ENCODE results near the gene PRDM8.

The PRDM8 gene

DNA sequence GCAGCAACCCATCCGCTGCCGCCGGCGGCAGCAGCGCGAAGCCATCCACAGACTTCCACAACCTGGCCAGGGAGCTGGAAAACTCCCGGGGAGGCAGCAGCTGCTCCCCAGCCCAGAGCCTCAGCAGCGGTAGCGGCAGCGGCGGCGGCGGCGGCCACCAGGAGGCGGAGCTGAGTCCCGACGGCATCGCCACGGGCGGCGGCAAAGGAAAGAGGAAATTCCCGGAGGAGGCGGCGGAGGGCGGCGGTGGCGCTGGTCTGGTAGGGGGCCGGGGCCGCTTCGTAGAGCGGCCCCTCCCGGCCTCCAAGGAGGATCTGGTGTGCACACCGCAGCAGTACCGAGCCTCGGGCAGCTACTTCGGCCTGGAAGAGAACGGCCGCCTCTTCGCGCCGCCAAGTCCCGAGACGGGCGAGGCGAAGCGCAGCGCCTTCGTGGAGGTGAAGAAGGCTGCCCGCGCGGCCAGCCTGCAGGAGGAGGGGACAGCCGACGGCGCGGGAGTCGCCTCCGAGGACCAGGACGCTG is 4.9 kb downstream of the PRDM8 start:
- Histone ChIP-seq H3K4me2 (ENCODE audit: low read length) (no peak overlapping the region), H3K36me3 (replicated peaks; ENCODE audit: low read depth, low read length) (no peaks in the 10 kb centered on the region), H3K27me3 (ENCODE audit: low read depth, low read length) (no peaks in the 10 kb centered on the region), H3K9ac (ENCODE audit: low read length) (no peak overlapping the region), H2AFZ (ENCODE audit: low read depth, low read length) (no peak overlapping the region), H3K79me2 (ENCODE audit: low read length) (no peaks in the 10 kb centered on the region), H3K9me3 (ENCODE audit: insufficient read depth, low read length) (no peaks in the 10 kb centered on the region), H3K27ac (ENCODE audit: low read length) (no peak overlapping the region), H3K4me1 (ENCODE audit: low read length) (no peaks in the 10 kb centered on the region), H4K20me1 (ENCODE audit: insufficient read depth, low read length) (no peaks in the 10 kb centered on the region), H3K4me3 (ENCODE audit: low read length) (no peak overlapping the region)
- TF ChIP-seq, protein P1, sequence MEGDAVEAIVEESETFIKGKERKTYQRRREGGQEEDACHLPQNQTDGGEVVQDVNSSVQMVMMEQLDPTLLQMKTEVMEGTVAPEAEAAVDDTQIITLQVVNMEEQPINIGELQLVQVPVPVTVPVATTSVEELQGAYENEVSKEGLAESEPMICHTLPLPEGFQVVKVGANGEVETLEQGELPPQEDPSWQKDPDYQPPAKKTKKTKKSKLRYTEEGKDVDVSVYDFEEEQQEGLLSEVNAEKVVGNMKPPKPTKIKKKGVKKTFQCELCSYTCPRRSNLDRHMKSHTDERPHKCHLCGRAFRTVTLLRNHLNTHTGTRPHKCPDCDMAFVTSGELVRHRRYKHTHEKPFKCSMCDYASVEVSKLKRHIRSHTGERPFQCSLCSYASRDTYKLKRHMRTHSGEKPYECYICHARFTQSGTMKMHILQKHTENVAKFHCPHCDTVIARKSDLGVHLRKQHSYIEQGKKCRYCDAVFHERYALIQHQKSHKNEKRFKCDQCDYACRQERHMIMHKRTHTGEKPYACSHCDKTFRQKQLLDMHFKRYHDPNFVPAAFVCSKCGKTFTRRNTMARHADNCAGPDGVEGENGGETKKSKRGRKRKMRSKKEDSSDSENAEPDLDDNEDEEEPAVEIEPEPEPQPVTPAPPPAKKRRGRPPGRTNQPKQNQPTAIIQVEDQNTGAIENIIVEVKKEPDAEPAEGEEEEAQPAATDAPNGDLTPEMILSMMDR (IDR thresholded peaks at IDR 0.05; ENCODE audit: low read depth, low read length): no peak
- TF ChIP-seq EZH2phosphoT487 (IDR thresholded peaks at IDR 0.05; ENCODE audit: low read depth): no peak

DNA sequence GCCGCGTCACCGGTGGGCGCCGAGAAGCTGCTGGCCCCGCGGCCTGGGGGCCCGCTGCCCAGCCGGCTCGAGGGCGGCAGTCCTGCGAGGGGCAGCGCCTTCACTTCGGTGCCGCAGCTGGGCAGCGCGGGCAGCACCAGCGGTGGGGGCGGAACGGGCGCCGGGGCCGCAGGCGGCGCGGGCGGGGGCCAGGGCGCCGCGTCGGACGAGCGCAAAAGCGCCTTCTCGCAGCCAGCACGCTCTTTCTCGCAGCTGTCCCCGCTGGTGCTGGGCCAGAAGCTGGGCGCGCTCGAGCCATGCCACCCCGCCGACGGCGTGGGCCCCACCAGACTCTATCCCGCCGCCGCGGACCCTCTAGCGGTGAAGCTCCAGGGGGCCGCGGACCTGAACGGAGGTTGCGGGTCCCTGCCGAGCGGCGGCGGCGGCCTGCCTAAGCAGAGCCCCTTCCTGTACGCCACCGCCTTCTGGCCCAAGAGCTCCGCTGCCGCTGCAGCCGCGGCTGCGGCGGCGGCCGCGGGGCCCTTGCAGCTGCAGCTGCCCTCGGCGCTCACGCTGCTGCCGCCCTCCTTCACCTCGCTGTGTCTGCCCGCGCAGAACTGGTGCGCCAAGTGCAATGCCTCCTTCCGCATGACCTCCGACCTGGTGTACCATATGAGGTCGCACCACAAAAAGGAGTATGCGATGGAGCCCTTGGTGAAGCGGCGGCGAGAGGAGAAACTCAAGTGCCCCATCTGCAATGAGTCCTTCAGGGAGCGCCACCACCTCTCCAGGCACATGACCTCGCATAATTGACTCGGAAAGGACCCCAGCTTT is 5.6 kb downstream of the PRDM8 start:
- Histone ChIP-seq H3K9me3 (ENCODE audit: insufficient read depth, low read length) (no peaks in the 10 kb centered on the region), H3K36me3 (replicated peaks; ENCODE audit: low read depth, low read length) (no peaks in the 10 kb centered on the region), H3K27ac (ENCODE audit: low read length) (no peak overlapping the region), H3K9ac (ENCODE audit: low read length) (peak overlapping the region; percentile 37; the same call in 1 of the 2 replicates), H3K4me3 (ENCODE audit: low read length) (peak overlapping the region; percentile 76), H3K79me2 (ENCODE audit: low read length) (no peaks in the 10 kb centered on the region), H3K4me1 (ENCODE audit: low read length) (no peaks in the 10 kb centered on the region), H4K20me1 (ENCODE audit: insufficient read depth, low read length) (no peaks in the 10 kb centered on the region), H3K27me3 (ENCODE audit: low read depth, low read length) (no peaks in the 10 kb centered on the region), H3K4me2 (ENCODE audit: low read length) (peak overlapping the region; percentile 57), H2AFZ (ENCODE audit: low read depth, low read length) (no peak overlapping the region; the same call in 1 of the 2 replicates)
- TF ChIP-seq EZH2phosphoT487 (IDR thresholded peaks at IDR 0.05; ENCODE audit: low read depth): no peak
- TF ChIP-seq, protein P1 (IDR thresholded peaks at IDR 0.05; ENCODE audit: low read depth, low read length): no peak

DNA sequence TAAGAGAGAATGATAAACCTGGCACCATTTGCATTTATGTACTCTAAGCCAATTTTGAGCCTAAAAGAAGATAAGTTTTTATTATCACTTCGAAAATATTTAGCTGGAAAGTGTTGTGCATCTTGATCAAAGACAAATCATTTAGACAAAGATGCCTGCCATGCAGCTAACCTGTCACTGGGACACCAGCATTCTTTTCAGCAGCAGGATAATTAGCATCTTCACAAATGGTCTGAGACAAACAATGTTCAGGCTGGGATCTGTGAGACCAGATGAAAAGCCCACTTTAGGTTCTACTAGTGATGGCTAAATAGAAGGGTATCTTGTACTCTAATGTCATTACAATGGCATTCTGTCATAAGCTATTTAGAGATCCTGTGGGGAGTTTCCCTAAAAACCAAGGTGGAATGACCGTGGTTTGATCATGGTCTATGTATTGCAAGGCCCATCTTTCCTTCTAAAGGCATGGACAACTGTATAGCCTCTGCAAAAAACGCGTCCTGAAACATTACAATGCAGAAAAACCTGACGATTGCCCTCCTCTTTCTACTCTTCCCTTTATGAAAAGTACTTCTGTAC is 7.2 kb downstream of the PRDM8 start:
- H3K4me3 ChIP-seq (ENCODE audit: low read length): no peak overlapping the region
- H3K36me3 ChIP-seq (replicated peaks; ENCODE audit: low read depth, low read length): no peaks in the 10 kb centered on the region
- no peak overlapping the region for H3K27ac ChIP-seq (ENCODE audit: low read length)
- no peak overlapping the region for H2AFZ ChIP-seq (ENCODE audit: low read depth, low read length)
- TF ChIP-seq EZH2phosphoT487 (IDR thresholded peaks at IDR 0.05; ENCODE audit: low read depth): no peak
- TF ChIP-seq, protein P1 (IDR thresholded peaks at IDR 0.05; ENCODE audit: low read depth, low read length): no peak
- H3K4me1 ChIP-seq (ENCODE audit: low read length): no peaks in the 10 kb centered on the region
- H3K4me2 ChIP-seq (ENCODE audit: low read length): no peak overlapping the region
- no peaks in the 10 kb centered on the region for H3K9me3 ChIP-seq (ENCODE audit: insufficient read depth, low read length)
- no peaks in the 10 kb centered on the region for H3K27me3 ChIP-seq (ENCODE audit: low read depth, low read length)
- H4K20me1 ChIP-seq (ENCODE audit: insufficient read depth, low read length): no peaks in the 10 kb centered on the region
- H3K9ac ChIP-seq (ENCODE audit: low read length): no peak overlapping the region
- no peaks in the 10 kb centered on the region for H3K79me2 ChIP-seq (ENCODE audit: low read length)

DNA sequence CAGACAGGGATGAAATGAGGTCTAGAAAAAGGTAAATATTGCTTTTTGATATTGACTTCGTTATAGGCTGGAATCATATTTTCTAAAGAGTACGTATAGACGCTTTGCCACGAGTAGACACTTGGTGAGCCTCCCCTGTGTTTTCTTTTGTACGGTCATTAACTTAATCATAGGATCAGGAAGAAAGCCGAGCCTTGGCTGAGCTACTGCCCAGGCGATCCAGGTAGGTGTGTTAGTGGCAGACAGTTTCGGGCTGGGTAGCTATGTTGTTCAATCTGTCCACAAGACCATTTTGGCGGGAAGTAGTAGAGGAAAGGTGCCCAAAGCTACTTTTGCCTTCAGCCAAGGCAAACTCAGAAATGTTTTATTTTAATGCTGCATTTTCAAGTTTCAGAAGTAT is 8.8 kb downstream of the PRDM8 start:
- H3K9ac ChIP-seq (ENCODE audit: low read length): no peak overlapping the region
- peaks cover 2% of the 10 kb centered on the region; the same call in 1 of the 2 replicates for H3K27me3 ChIP-seq (ENCODE audit: low read depth, low read length)
- no peaks in the 10 kb centered on the region for H3K4me1 ChIP-seq (ENCODE audit: low read length)
- TF ChIP-seq, protein P1 (IDR thresholded peaks at IDR 0.05; ENCODE audit: low read depth, low read length): no peak
- no peak for TF ChIP-seq EZH2phosphoT487 (IDR thresholded peaks at IDR 0.05; ENCODE audit: low read depth)
- no peak overlapping the region for H2AFZ ChIP-seq (ENCODE audit: low read depth, low read length)
- no peaks in the 10 kb centered on the region for H3K36me3 ChIP-seq (replicated peaks; ENCODE audit: low read depth, low read length)
- no peaks in the 10 kb centered on the region for H4K20me1 ChIP-seq (ENCODE audit: insufficient read depth, low read length)
- no peak overlapping the region for H3K27ac ChIP-seq (ENCODE audit: low read length)
- H3K79me2 ChIP-seq (ENCODE audit: low read length): no peaks in the 10 kb centered on the region
- H3K9me3 ChIP-seq (ENCODE audit: insufficient read depth, low read length): no peaks in the 10 kb centered on the region
- H3K4me2 ChIP-seq (ENCODE audit: low read length): no peak overlapping the region
- no peak overlapping the region for H3K4me3 ChIP-seq (ENCODE audit: low read length)
